Superior temporal gyrus (tissue), 1 donor: ENCODE results near the gene TREML1.
"Not testable (repeated sequence)": the region's sequence is repeated elsewhere in the genome, so short reads cannot be mapped to it uniquely, and the experiment has no call there.

Experiments
- DNase-seq: peaks from one replicate; pipeline ENCODE4 v3.0.0-alpha.2; 2016; ENCODE audit errors: extremely low spot score

TREML1 gene

DNA sequence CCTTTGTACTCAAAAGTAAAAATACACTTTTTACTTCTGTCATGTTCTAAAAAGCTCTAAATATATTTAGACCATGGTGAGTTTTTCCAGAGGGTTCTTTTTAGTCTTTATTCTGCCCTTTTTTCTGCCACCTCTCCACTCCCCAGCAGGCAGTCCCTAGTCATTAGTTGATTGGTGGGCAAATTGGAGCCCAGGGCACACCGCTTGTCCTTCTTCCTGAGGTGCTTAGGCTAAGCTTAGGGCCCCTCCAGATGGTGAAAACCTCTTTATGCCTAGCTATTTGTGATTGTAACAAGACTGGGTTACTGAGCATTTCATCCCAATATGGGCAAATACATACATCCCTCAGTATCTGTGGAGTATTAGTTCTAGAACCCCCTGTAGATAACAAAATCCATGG is 6.2 kb downstream of the TREML1 start:
- DNase-seq, result no peak

DNA sequence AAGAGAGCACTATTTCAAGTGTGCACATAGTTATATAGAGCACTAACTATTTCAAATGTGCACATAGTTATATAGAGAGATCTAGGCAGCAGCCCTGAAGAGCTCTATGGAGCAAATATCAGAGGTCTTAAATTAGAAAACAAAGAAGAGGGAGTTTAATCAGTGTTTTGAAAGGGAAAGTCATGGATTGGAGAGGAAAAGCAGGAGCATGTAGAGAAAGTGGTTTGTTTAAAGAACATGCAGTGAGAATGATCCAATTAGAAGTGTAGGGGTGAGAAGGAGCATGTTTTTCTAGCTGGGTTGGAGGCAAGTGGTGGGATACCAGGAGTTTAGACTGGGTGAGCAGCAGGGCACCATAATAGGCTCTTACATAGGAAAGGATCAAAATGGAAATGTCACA is 17.2 kb downstream of the TREML1 start:
- DNase-seq, result no peak

DNA sequence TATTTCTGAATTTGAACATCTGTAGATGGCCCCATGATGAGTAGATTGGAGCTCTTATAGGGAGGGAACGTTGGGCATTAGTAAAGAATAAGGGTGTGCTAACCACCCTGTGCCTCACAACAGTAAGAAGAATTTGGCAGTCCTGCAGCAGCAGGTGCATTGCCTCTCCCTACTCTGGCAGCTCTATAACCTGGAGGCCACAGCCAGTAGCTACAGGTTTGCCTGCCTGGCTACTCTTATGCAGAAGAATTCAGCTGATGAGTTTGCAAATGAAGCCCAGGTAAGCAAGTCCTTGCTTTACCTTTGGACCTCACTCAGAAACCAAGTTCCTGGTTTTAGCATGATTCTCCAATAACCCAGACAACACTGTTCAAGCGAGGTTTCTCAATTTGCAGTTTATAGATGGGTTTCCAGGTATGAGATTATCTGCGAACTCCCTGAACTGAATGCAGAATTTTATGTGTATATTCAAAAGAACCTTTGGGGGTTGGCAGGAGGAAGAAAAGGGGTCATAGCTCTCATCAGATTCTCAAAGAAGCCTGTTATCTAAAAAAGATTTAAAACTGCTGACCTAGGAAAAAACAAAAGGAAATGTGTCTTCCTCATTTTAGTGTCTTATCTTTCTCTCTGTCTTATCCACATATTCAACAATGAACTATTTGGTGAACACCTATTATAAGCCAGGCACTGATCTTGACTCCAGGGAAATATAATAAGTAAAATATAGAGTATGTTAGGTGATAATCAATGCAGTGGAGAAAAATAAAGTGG is 18.9 kb downstream of the TREML1 start:
- DNase-seq, result no peak

DNA sequence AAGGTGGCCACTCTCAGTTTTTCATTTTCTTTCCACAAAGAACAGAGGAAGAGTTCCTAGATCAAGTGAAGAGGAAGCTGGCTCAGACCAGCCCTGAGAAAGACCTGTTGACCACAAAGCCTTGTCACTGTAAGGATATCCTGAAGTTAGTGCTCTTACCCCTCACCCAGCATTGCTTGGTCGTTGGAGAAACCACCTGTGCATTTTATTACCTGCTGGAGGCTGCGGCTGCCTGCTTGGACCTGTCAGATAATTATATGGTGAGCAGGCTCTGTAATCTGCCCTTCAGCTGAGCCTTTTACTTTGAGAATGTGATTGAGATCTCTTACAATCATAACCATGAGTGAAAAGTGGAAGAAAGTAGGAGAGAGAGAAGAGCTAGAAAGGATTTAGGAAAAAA is 21.9 kb downstream of the TREML1 start:
- DNase-seq, result no peak

DNA sequence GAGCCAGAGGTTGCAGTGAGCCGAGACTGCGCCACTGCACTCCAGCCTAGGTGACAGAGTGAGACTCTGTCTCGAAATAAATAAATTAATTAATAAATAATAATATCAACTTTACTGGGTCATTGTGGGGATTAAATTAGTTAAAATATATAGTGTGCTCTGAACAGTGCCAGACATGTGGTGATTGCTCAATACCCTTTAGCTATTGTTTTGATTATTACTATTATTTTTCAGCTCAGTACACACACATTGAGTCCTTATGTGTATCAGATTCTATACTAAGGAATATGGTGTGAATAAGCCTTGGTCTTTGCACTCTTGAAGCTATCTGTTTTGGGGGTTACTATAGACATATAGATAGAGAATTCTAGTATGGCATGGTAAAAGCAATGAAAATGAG is 28.9 kb downstream of the TREML1 start:
- DNase-seq, result no peak

DNA sequence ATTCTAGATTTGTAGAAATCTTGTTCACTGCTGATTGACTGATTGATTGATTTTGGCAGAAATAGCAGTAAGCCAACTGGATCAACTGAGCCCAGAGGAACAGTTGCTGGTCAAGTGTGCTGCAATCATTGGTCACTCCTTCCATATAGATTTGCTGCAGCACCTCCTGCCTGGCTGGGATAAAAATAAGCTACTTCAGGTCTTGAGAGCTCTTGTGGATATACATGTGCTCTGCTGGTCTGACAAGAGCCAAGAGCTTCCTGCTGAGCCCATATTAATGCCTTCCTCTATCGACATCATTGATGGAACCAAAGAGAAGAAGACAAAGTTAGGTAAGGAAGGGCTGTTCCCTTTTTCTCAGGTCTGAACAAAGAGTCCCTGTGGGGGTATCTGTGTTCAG is 31.2 kb downstream of the TREML1 start:
- DNase-seq, result no peak

DNA sequence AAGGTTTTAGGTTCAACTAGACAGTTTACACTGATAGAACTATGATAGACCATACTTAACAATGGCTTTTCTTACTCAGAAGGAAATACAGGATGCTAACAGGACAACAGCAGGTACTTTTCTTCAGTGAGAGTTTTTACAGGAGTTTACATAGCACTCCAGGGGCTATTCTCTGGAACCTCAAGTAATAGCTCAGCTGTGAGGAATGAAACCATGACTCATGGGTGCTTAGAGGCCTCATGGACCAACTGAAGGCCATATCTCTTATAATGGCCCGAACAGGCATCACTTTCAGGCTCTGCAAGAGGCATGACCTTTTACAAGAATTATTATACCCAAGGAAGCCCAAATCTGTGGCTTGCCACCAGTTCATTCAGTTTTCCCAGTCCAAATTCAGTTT is 31.8 kb downstream of the TREML1 start:
- no peak for DNase-seq

DNA sequence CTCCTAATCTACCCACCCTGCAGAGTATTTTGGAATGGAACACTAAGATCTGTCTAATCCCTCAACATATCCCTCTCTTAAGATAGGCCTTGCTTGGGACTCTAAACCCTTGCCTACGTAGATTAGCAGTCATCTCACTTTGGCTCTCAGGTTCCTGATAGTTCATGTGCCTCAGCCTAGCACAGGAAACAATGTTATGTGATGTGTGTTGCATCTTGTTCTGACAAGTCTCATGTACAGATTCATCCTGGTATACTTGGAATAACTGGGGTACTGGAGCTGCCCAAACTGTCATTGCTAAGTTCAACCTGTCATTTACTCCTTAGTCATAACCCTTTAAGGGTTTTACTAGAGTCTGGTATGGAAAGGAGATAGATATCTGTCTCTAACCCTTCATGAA is 34.1 kb downstream of the TREML1 start:
- no peak for DNase-seq

DNA sequence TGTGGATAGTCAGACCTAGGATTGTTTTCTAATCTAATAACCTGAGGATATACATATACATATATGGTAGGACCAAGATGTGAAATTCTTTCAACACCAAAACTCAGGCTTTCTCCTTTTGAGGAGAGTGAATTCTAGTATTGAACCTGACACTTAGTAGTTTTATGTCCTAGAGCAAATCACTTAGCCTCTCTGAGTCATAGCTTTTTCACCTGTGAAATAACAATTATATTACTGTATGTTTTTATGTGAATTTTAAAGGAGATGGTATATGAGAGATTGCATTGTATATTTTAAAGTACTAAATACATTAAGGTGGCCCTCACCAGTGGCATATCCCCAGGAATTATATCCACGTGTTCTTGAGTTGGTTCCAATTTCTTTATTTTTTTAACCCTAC is 34.6 kb downstream of the TREML1 start:
- no peak for DNase-seq

DNA sequence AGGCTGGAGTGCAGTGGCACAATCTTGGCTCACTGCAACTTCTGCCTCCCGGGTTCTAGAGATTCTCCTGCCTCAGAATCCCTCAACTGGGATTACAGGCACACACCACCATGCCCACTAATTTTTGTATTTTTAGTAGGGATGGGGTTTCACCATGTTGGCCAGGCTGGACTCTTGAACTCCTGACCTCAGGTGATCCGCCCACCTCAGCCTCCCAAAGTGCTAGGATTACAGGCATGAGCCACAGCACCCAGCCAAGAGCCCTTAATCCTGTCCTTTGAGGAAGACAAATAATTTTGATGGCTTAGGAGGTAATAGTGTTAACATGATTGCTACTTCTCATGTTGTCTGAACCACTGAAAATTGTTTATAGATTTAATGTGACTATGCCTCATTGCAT is 39.1 kb downstream of the TREML1 start:
- DNase-seq, result not testable (repeated sequence)

DNA sequence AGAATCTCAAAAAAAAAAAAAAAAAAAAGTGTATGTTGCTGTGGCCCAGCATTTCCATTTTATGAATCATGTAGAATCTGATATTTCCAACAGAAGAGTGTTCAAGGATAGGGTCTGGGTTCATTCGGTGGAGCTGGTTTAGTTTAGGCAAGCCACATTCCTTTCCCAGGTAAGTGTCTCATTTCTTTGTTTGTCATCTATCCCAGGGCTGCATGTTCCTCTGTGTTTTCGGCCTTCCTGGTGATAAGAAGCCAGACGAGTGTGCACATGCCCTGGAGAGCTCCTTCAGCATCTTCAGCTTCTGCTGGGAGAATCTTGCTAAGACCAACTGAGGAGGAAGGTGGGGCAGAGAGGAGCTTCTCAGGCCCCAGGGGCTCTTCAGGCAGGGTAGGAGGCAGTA is 43.1 kb downstream of the TREML1 start:
- DNase-seq, result no peak

DNA sequence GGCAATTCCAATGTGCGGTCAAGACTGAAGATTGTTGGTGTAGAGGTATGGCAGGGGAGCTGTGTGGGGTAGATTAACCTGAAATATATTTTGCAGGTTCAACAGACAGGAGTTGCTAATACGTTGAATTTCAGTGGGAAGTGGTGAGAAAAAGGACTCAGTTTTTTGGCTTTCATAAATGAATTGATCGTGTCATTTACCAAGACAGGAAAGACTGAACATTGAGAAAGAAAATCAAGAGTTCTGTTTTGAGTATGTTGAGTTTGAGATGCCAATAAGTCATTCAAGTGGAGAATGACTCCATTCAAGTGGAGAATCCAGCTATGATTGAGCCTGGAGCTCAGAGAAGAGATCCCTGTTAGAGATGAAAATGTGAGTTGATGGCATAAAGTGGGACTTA is 50.3 kb downstream of the TREML1 start:
- no peak for DNase-seq

DNA sequence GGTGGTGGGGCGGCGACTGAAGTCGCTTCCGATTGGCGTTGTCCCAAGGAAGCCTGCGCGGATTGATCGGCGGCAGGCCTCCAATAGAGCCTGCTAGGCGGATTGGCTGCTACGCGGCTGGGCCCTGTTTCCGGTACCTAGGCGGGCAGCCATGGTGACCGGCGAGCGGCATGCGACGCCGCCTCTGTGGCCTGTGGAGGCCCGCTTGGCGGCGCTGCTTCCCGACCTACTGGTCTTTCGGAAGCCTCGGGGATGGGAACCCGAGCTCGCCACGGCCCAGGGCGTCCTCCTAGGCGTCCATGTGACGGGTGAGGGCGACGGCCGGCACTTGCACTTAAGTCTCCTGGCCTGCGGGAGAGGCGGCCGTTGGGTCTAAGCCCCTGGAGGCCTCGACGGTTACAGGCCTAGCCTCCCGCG is 53.3 kb downstream of the TREML1 start:
- no peak for DNase-seq
